CD4-positive, alpha-beta T cell (primary cell): Measurements from ENCODE around the gene EFS. TPM values are rescaled to one million over a fixed set of nuclear protein-coding genes. Genes with fewer than 3 reads are reported as not detected.

Source experiments
- ATAC-seq: fragments of 200-7000 bp; cut with Tn5 transposase; one replicate; pipeline ENCODE4 v1.10.0; 2022; ENCODE audit warnings: mild to moderate bottlenecking; ENCODE audit not compliant: poor library complexity
- CTCF ChIA-PET: fragments of 350-600 bp; sonication (Branson Sonifier 250); formaldehyde crosslinking; loops from one replicate; lab custom pipeline; 2021; ENCODE audit warnings: antibody characterized with exemption, inconsistent platforms; lab: Charles Lee
- POLR2A ChIA-PET: fragments of 350-600 bp; sonication (Branson Sonifier 250); formaldehyde crosslinking; loops from one replicate; lab custom pipeline; 2021; ENCODE audit warnings: antibody characterized with exemption, inconsistent platforms; lab: Charles Lee
- DNase-seq, 14 experiments: peaks; one replicate each; pipeline ENCODE4 v3.0.0-alpha.2; 2013 to 2020; ENCODE audit warnings: mixed read lengths in 2 of 14
- H3K27ac ChIP-seq, 2 donors: one replicate each; pipeline versions ENCODE4 v1.5.1 to v1.7.0; 2013; ENCODE audit warnings: low read length in 2 of 2, low read depth in 1 of 2, mild to moderate bottlenecking in 1 of 2
- H3K27me3 ChIP-seq, 2 experiments: 1 replicate in 1 of 2; 2 replicates in 1 of 2; pipeline versions ENCODE4 v1.6.1 to v1.7.0; 2013; ENCODE audit warnings: low read length in 2 of 2, control low read depth in 1 of 2, mild to moderate bottlenecking in 1 of 2, moderate library complexity in 1 of 2; ENCODE audit not compliant: insufficient read depth in 2 of 2, control insufficient read depth in 1 of 2
- H3K36me3 ChIP-seq: one replicate; pipeline ENCODE4 v1.6.1; 2013; ENCODE audit warnings: low read length, control low read depth; ENCODE audit not compliant: insufficient read depth
- H3K4me1 ChIP-seq: one replicate; pipeline ENCODE4 v1.6.1; 2013; ENCODE audit warnings: low read length, control low read depth; ENCODE audit not compliant: insufficient read depth
- H3K4me3 ChIP-seq: one replicate; pipeline ENCODE4 v1.5.1; 2013; ENCODE audit warnings: mild to moderate bottlenecking, low read length, moderate library complexity
- H3K9me3 ChIP-seq, 2 experiments: 1 replicate in 1 of 2; 2 replicates in 1 of 2; pipeline versions ENCODE4 v1.6.1 to v1.7.0; 2013; ENCODE audit warnings: low read length in 2 of 2, mild to moderate bottlenecking in 2 of 2, control low read depth in 1 of 2, moderate library complexity in 1 of 2; ENCODE audit not compliant: control insufficient read depth in 1 of 2, insufficient read depth in 1 of 2
- H3K27ac Mint-ChIP-seq: one replicate; pipeline ENCODE4 v1.8.0; 2020; ENCODE audit warnings: mixed read lengths
- H3K27me3 Mint-ChIP-seq: one replicate; pipeline ENCODE4 v1.8.0; 2021; ENCODE audit warnings: mixed read lengths
- H3K36me3 Mint-ChIP-seq: one replicate; pipeline ENCODE4 v1.8.0; 2021; ENCODE audit warnings: low read depth, mixed read lengths
- H3K4me1 Mint-ChIP-seq: one replicate; pipeline ENCODE4 v1.8.0; 2021; ENCODE audit warnings: low read depth, mixed read lengths
- H3K4me3 Mint-ChIP-seq: one replicate; pipeline ENCODE4 v1.8.0; 2020; ENCODE audit warnings: mild to moderate bottlenecking, mixed read lengths
- H3K9me3 Mint-ChIP-seq: one replicate; pipeline ENCODE4 v1.8.0; 2020; ENCODE audit warnings: mixed read lengths
- CTCF ChIP-seq: fragments of 200-600 bp; IDR thresholded peaks from one replicate; pipeline ENCODE4 v1.8.0; 2022; ENCODE audit warnings: antibody characterized with exemption, mild to moderate bottlenecking
- intact Hi-C, 2 experiments: fragments of 100-400 bp; cut with DNase I in 1 of 2; cut with micrococcal nuclease in 1 of 2; formaldehyde crosslinking; loops; one replicate each; pipeline versions ENCODE4 v1.15.1 to v1.9.0; 2023 to 2025; cut with DNase I, micrococcal nuclease
- total RNA-seq, 174 experiments: library from RNA in 2 of 174; stranded (reverse) in 2 of 174; gene quantifications; one replicate each; pipeline ENCODE4 v1.2.3 and lab custom pipeline; 2021 to 2026

EFS gene
- total RNA-seq, 2 experiments from 2014 or later, result not detected

GRCh38 chr14:23359167-23359626 lies 5.8 kb downstream of the EFS start:
- Mint-ChIP-seq H3K27ac (no peak overlapping the region), H3K36me3 (no peaks in the 10 kb centered on the region), H3K9me3 (no peaks in the 10 kb centered on the region), H3K4me1 (no peaks in the 10 kb centered on the region), H3K27me3 (peaks cover 44% of the 10 kb centered on the region), H3K4me3 (no peak overlapping the region)
- no peak for DNase-seq
- Histone ChIP-seq H3K27me3 (peaks cover 3 to 11% of the 10 kb centered on the region in 2 experiments), H3K36me3 (no peaks in the 10 kb centered on the region), H3K4me3 (no peak overlapping the region), H3K27ac (no peak overlapping the region), H3K9me3 (peaks cover 0 to 1% of the 10 kb centered on the region in 2 experiments), H3K4me1 (no peaks in the 10 kb centered on the region)
- POLR2A ChIA-PET, result no interaction called here
- no peak for TF ChIP-seq CTCF
- intact Hi-C loops, result no loop called here
- CTCF ChIA-PET, result no interaction called here
- ATAC-seq, result no peak

- no peak for TF ChIP-seq CTCF
- no peak overlapping the region for H3K4me3 Mint-ChIP-seq
- no peaks in the 10 kb centered on the region for H3K9me3 Mint-ChIP-seq
- H3K36me3 Mint-ChIP-seq, result no peaks in the 10 kb centered on the region
- no peaks in the 10 kb centered on the region for H3K9me3 ChIP-seq
- no peaks in the 10 kb centered on the region for H3K36me3 ChIP-seq
- ATAC-seq (no peak), DNase-seq (no peak)
- H3K27ac Mint-ChIP-seq, result no peak overlapping the region
- ChIA-PET CTCF (no interaction called here), POLR2A (no interaction called here)
- no peak overlapping the region for H3K4me3 ChIP-seq
- H3K27me3 Mint-ChIP-seq, result peaks cover 45% of the 10 kb centered on the region
- H3K27me3 ChIP-seq, result peaks cover 0 to 9% of the 10 kb centered on the region in 2 experiments
- no peaks in the 10 kb centered on the region for H3K4me1 ChIP-seq
- no peak overlapping the region for H3K27ac ChIP-seq
- intact Hi-C loops, result no loop called here
- no peaks in the 10 kb centered on the region for H3K4me1 Mint-ChIP-seq
These were observed 6.3 kb downstream of the EFS start for GRCh38 chr14:23358553-23359166.

- Histone ChIP-seq H3K4me3 (no peak overlapping the region), H3K4me1 (peaks cover under 1% of the 10 kb centered on the region), H3K27ac (no peak overlapping the region), H3K9me3 (no peaks in the 10 kb centered on the region), H3K27me3 (peaks cover 4 to 14% of the 10 kb centered on the region in 2 experiments), H3K36me3 (no peaks in the 10 kb centered on the region)
- DNase-seq, result no peak
- no peak overlapping the region for H3K27ac Mint-ChIP-seq
- CTCF ChIA-PET, result no interaction called here
- ATAC-seq, result no peak
- TF ChIP-seq CTCF, result no peak
- POLR2A ChIA-PET, result no interaction called here
- peaks cover 47% of the 10 kb centered on the region for H3K27me3 Mint-ChIP-seq
- intact Hi-C loops, result no loop called here
- H3K36me3 Mint-ChIP-seq, result no peaks in the 10 kb centered on the region
- H3K4me3 Mint-ChIP-seq, result no peak overlapping the region
- no peaks in the 10 kb centered on the region for H3K9me3 Mint-ChIP-seq
- peaks cover 2% of the 10 kb centered on the region for H3K4me1 Mint-ChIP-seq
These were observed 6.9 kb downstream of the EFS start for GRCh38 chr14:23358042-23358441.
